Measurements from ENCODE around the gene ZBTB40.

Gene ZBTB40

DNA sequence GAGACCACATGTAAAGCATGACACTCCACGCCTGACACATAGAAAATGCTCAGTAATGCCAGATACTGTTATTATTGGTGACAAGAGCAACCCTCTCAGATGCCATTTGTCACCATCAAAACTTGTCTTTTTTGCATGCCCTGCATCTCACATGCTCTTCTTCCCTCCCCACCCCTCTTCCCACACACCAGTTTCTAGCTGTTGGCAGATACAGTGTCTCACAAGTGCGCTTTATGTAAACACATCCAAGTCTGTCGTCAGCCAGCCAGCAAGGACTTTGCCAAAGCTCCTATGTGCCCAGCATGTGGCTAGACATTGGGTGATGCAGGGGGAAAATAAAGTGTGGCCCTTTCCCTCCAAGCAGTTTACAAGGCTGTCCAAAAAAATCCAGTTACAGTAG, 66.7 kb downstream of the ZBTB40 start:
- no peaks in the 10 kb centered on the region for H3K9me3 ChIP-seq (ENCODE audit: control insufficient read depth, insufficient read depth, low read length)
- H3K36me3 ChIP-seq (ENCODE audit: insufficient read depth, low read length) = peaks cover 7% of the 10 kb centered on the region; the same call in 1 of the 2 replicates
- no peaks in the 10 kb centered on the region for H3K4me1 ChIP-seq (ENCODE audit: insufficient read depth, low read length)
- no peak overlapping the region for H3K9ac ChIP-seq (ENCODE audit: low read depth, low read length)

DNA sequence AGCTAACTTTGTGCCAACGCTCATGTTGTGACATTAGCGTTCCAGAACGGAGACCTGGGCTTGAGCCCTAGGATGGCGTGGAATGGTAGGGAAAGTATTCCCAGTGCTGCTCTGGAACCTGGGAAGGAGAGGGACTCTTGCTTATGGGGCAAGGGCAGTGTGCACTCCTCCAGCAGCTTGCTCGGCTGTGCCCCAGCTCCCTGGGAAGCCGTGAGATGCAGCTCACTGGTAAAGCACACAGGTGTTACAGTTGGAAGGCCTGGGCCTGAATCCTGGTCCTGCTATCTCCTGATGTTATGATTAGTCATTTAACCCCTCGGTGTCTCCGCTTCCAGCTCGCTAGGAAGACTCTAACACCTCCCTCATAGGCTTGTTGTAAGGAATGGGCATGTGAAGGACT, 69.2 kb downstream of the ZBTB40 start:
- H3K9ac ChIP-seq (ENCODE audit: low read depth, low read length) = no peak overlapping the region
- H3K4me1 ChIP-seq (ENCODE audit: insufficient read depth, low read length) = no peaks in the 10 kb centered on the region
- peaks cover 7% of the 10 kb centered on the region; the same call in 1 of the 2 replicates for H3K36me3 ChIP-seq (ENCODE audit: insufficient read depth, low read length)
- no peaks in the 10 kb centered on the region for H3K9me3 ChIP-seq (ENCODE audit: control insufficient read depth, insufficient read depth, low read length)

DNA sequence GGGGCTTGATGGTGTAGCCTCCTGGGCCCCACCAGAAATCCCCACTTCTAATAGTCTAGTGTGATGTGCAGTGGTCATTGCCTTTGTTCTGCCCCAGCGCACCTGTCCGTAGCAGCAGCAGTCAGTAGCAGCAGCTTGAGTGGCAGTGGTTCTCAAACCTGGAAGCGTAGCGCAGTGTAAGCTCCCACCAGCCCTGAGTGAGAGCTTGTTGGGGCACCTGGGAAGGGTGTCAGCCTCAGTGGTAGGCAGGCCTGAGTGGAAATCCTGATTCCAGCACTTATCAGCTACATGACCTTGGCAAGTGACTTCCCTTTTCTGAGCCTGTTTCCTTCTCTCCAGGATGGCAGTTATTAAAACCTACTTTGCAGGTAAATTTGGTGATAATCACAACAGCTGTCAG, 70.0 kb downstream of the ZBTB40 start:
- Histone ChIP-seq H3K9me3 (ENCODE audit: control insufficient read depth, insufficient read depth, low read length) (no peaks in the 10 kb centered on the region), H3K4me1 (ENCODE audit: insufficient read depth, low read length) (no peaks in the 10 kb centered on the region), H3K36me3 (ENCODE audit: insufficient read depth, low read length) (peaks cover 7% of the 10 kb centered on the region; the same call in 1 of the 2 replicates), H3K9ac (ENCODE audit: low read depth, low read length) (no peak overlapping the region)

DNA sequence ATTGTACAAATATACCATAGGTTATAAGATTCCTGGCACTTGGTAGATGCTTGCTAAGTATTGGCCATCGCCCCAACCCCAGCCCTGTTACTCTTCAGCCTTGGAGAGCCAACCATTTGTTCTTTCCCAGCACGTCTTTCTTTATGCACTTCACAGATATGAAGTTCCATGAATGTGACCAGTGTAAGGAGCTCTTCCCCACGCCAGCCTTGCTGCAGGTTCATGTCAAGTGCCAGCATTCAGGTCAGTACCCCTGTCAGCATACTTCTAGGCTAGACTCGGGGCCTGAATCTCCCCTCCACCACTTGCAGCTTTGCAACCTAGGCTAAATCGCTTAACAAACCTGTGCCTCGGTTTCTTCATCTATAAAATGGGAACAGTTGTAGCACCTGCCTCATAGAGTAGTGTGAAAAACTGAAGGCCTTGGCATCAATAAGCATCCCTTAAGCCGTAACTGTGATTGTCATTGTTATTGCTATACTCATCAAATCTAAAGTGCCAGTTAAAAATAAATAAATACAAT, 70.6 kb downstream of the ZBTB40 start:
- Histone ChIP-seq H3K36me3 (ENCODE audit: insufficient read depth, low read length) (peaks cover 7% of the 10 kb centered on the region; the same call in 1 of the 2 replicates), H3K9ac (ENCODE audit: low read depth, low read length) (no peak overlapping the region), H3K9me3 (ENCODE audit: control insufficient read depth, insufficient read depth, low read length) (no peaks in the 10 kb centered on the region), H3K4me1 (ENCODE audit: insufficient read depth, low read length) (no peaks in the 10 kb centered on the region)

DNA sequence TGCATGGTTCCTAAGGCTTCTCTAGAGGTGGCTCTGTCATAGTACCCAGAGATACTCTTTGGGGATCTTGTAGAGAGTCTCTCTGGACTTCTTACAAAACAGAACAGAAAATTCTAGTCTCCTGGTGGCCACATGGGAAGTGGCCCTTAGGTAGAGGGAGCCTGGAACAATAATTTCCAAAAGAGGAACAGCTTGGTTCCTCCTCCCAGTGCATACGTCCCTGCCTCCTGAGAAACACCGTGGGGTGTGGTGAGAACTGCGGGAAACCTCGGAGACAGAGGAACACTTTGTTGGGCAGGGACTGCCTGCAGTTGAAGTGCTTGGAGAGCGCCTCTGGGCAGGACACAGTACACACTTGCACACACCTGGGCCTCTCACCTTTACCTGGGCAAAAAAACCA, 72.8 kb downstream of the ZBTB40 start:
- Histone ChIP-seq H3K9ac (ENCODE audit: low read depth, low read length) (no peak overlapping the region), H3K4me1 (ENCODE audit: insufficient read depth, low read length) (no peaks in the 10 kb centered on the region), H3K36me3 (ENCODE audit: insufficient read depth, low read length) (peaks cover 4% of the 10 kb centered on the region; the same call in 1 of the 2 replicates), H3K9me3 (ENCODE audit: control insufficient read depth, insufficient read depth, low read length) (no peaks in the 10 kb centered on the region)

DNA sequence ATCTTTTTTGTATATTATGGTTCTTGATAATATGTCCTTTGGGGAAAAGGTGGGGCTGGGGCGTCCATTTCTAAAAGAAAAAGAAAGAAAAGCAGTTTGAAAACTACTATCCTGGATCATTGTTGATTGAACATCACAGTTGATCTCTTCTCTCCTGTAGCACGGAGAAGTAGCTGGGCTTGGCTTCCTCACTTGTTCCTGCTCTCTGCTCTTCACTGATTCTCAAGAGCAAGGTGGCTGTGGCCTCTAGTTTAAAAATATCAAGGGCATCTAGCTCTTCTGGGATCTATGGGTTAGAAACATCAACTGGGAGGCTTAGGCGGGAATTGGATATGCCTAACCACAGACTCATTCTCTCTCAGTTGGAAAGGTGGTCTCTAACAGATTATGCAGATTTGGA, 73.6 kb downstream of the ZBTB40 start:
- Histone ChIP-seq H3K4me1 (ENCODE audit: insufficient read depth, low read length) (no peaks in the 10 kb centered on the region), H3K36me3 (ENCODE audit: insufficient read depth, low read length) (no peaks in the 10 kb centered on the region), H3K9me3 (ENCODE audit: control insufficient read depth, insufficient read depth, low read length) (no peaks in the 10 kb centered on the region), H3K9ac (ENCODE audit: low read depth, low read length) (no peak overlapping the region)

DNA sequence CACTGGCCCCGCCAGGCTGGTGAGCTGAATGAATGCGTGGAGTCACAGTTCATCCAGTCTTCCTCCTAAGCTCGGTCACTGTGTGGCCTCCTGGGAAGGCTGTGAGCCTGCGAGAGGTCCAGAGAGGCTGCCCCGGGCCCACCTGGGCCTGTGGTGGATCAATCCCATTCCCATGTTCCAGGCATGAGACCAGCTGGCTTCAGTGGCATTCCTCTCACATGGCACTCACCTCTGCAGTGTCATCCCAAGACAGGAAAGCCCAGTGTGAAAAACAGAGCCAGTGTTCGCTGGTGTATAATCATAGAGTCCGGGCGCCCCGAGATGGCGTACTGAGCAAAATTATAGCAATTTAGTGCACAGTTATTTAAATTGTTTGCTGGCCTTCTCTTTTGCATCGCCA, 74.0 kb downstream of the ZBTB40 start:
- Histone ChIP-seq H3K9me3 (ENCODE audit: control insufficient read depth, insufficient read depth, low read length) (no peaks in the 10 kb centered on the region), H3K4me1 (ENCODE audit: insufficient read depth, low read length) (no peaks in the 10 kb centered on the region), H3K9ac (ENCODE audit: low read depth, low read length) (no peak overlapping the region), H3K36me3 (ENCODE audit: insufficient read depth, low read length) (no peaks in the 10 kb centered on the region)

DNA sequence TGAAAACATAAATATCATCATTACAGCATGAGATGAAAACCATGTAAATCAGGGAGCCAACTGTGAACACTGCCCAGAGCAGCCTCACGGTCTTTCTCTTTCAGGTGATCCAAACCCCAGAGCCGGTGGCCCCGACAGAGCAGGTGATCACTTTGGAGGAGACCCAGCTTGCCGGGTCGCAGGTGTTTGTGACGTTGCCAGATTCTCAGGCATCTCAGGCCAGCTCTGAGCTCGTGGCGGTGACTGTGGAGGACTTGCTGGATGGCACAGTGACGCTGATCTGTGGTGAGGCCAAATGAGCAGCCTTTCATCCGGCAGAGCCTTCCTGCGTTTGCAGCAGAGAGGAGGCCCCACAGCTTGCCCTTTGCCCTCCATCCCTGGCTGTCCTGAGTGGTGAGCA, 74.4 kb downstream of the ZBTB40 start:
- Histone ChIP-seq H3K9me3 (ENCODE audit: control insufficient read depth, insufficient read depth, low read length) (no peaks in the 10 kb centered on the region), H3K4me1 (ENCODE audit: insufficient read depth, low read length) (no peaks in the 10 kb centered on the region), H3K36me3 (ENCODE audit: insufficient read depth, low read length) (no peaks in the 10 kb centered on the region)

DNA sequence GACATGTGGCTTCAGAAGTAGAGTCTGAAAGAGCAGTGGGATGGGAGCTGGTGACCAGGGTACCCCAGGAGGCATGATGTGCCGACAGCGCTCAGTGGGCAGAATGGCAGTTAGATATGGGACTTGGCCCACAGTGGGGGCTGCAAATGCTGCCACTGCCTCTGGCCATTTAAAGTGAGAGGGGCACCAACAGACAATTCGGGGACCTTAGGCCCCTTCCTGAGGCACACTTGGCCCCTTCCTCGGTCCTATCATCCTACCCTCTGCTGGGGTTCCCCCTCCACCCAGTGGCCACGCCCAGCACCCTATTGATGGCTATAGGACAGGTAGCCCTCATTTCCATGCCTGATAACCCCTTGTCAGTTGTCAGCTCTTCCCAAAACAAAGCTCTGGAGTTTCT, 75.0 kb downstream of the ZBTB40 start:
- Histone ChIP-seq H3K9ac (ENCODE audit: low read depth, low read length) (no peak overlapping the region), H3K9me3 (ENCODE audit: control insufficient read depth, insufficient read depth, low read length) (no peaks in the 10 kb centered on the region), H3K36me3 (ENCODE audit: insufficient read depth, low read length) (no peaks in the 10 kb centered on the region), H3K4me1 (ENCODE audit: insufficient read depth, low read length) (no peaks in the 10 kb centered on the region)

More for the DNA sequence above, 74.4 kb downstream of the ZBTB40 start:
- H3K9ac ChIP-seq (ENCODE audit: low read depth, low read length) = no peak overlapping the region

DNA sequence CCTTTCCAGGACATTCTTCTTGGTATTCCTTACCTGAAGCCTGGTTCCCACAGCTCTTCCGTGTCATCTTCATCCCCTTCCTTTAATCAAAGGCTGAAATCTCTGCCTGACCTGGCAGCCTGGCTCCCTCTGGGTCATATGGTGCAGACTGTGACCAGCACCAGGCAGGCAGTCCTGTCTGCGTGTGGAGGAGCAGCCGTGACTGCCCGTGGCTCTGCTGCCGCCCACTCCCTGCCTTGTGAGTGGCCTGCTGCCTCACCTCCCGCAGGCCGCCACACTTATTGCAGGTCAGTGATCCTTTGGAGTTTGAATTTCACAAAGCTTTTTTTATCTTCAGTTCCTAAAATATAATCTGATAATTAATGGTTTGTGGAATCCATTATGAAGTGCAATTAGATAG, 75.5 kb downstream of the ZBTB40 start:
- H3K36me3 ChIP-seq (ENCODE audit: insufficient read depth, low read length) = no peaks in the 10 kb centered on the region
- H3K9ac ChIP-seq (ENCODE audit: low read depth, low read length) = no peak overlapping the region
- H3K4me1 ChIP-seq (ENCODE audit: insufficient read depth, low read length) = no peaks in the 10 kb centered on the region
- no peaks in the 10 kb centered on the region for H3K9me3 ChIP-seq (ENCODE audit: control insufficient read depth, insufficient read depth, low read length)

DNA sequence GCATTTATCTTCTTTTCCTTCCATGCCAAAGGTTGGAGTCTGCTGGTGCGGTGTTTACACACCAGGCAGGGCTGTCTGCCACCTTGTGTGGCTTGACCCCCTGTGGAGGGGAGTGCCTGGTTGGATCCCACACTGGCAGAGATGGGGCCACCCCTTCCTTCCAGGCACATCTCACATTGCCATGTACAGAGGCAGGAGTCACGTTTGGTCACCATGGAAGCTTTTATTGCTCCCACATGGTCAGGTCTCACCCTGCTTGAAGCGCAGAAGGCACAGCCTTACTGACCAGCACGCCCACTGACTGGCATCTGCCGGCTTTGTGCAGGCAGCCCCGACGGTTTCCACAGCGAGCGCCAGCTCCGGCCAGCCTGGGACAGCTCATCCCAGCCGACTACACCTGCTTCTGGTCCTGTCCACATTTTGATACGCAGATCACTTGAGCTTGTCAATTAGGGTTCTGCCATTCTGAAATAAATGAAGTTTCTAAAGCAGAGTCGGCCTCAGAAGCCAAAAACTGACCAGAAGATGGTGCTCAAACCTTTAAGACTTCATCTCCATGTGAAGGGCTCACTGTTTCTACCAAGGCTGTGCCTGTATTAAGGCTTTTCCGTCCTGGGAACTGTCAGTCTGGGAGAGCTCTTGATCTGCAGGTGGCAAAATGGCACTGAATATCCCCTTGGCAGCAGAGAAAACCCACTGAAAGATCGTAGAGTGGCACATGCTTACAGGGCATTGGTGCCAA, 76.1 kb downstream of the ZBTB40 start:
- no peaks in the 10 kb centered on the region for H3K4me1 ChIP-seq (ENCODE audit: insufficient read depth, low read length)
- no peaks in the 10 kb centered on the region for H3K36me3 ChIP-seq (ENCODE audit: insufficient read depth, low read length)
- H3K9me3 ChIP-seq (ENCODE audit: control insufficient read depth, insufficient read depth, low read length) = no peaks in the 10 kb centered on the region
- no peak overlapping the region for H3K9ac ChIP-seq (ENCODE audit: low read depth, low read length)

DNA sequence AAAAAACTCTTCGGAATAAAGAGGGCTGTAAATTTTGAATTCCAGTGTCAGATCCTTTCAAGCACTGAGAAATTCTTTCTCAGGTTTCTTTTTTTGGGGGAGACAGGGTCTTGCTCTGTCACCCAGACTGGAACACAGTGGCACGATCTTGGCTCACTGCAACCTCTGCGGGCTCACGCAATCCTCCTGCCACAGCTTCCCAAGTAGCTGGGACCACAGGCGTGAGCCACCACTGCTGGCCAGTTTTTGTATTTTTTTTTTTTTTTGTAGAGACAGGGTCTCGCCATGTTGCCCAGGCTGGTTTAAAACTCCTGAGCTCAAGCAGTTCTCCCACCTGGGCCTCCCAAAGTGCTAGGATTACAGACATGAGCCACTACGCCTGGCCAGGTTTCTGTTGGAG, 76.8 kb downstream of the ZBTB40 start:
- H3K9ac ChIP-seq (ENCODE audit: low read depth, low read length) = no peak overlapping the region
- H3K9me3 ChIP-seq (ENCODE audit: control insufficient read depth, insufficient read depth, low read length) = no peaks in the 10 kb centered on the region
- H3K4me1 ChIP-seq (ENCODE audit: insufficient read depth, low read length) = no peaks in the 10 kb centered on the region
- H3K36me3 ChIP-seq (ENCODE audit: insufficient read depth, low read length) = no peaks in the 10 kb centered on the region

DNA sequence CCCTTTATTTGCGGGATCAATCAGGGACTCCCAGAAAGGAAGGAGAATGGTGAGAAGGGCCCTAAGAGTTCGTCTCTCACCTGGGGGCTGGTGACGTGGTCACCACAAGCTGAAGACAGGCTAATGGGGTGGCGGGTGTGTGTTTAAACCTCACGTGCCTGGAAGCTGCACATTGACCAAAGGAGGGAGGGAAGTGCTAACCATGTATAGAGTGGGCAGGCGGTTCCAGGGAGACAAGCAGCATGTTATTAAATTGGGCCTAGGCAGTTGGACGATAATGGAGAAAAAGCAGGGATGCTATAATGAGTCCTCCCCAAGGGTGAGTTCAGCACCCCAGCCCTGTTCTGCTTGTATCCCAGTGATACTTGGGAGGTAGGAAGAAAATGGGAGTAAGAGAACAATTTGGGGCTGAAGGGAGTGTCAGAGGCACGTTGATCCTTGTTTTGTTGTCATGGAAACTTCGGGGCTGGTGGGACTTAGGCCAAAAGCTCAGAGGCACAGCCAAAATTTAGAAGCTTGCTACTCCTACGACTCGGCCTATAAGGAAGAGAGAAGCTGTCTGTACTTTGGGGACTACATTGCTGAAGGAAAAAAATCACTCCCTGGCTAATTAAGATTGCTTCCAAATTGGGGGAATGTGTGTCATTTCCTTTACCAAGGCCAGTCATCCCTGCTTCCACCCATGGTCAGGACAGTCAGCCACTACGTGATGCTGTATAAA, 78.4 kb downstream of the ZBTB40 start:
- Histone ChIP-seq H3K4me1 (ENCODE audit: insufficient read depth, low read length) (no peaks in the 10 kb centered on the region), H3K9ac (ENCODE audit: low read depth, low read length) (no peak overlapping the region), H3K9me3 (ENCODE audit: control insufficient read depth, insufficient read depth, low read length) (no peaks in the 10 kb centered on the region), H3K36me3 (ENCODE audit: insufficient read depth, low read length) (no peaks in the 10 kb centered on the region)

DNA sequence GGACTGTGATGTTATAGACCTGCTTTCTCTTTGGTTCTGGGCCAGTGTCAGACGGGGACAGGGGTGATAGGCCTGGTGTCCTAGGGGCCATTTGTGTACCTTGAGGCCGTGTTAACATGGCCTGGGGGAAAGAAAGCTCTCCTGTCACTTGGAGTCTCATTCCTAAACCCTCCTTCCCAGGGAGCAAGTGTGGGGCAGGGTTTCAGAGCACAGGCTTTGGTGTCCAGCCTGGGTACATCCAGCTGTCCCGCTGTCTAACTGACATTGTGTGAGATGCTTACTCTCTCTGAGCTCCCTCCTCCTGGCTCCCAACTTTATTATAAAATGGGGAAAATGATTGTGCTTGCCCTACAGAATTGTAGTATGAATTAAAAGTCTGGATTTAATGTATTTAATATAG, 79.1 kb downstream of the ZBTB40 start:
- Histone ChIP-seq H3K9ac (ENCODE audit: low read depth, low read length) (no peak overlapping the region), H3K4me1 (ENCODE audit: insufficient read depth, low read length) (no peaks in the 10 kb centered on the region), H3K36me3 (ENCODE audit: insufficient read depth, low read length) (no peaks in the 10 kb centered on the region), H3K9me3 (ENCODE audit: control insufficient read depth, insufficient read depth, low read length) (no peaks in the 10 kb centered on the region)

DNA sequence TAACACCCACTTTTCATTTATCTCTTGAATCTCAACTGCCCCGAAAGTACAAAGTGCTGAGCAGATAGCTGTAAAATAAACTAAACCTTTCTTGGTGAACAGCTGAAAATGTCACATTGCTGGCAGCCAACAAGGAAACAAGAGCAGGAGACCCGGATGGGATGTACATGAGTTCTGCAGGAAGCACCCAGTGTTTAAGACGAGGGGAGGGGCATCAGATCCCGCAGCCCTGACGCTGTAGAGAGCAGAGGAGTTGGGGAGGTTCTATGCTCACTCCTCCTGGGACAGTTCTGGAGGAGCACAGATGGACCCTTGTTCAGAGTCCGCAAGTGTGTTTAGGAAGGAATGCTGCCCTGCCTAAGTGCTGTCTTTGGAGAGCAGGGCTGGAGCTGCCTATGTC, 79.6 kb downstream of the ZBTB40 start:
- Histone ChIP-seq H3K4me1 (ENCODE audit: insufficient read depth, low read length) (no peaks in the 10 kb centered on the region), H3K9me3 (ENCODE audit: control insufficient read depth, insufficient read depth, low read length) (no peaks in the 10 kb centered on the region), H3K36me3 (ENCODE audit: insufficient read depth, low read length) (no peaks in the 10 kb centered on the region), H3K9ac (ENCODE audit: low read depth, low read length) (no peak overlapping the region)
